Testis (tissue), 3 donors: ENCODE data around the gene DIDO1. TPM values are rescaled to one million over a fixed set of nuclear protein-coding genes. Genes with fewer than 3 reads are reported as not detected.

ENCODE experiments used
- DNase-seq: peaks from one replicate; pipeline ENCODE4 v3.0.0-alpha.2; 2019
- H3K27ac ChIP-seq, 2 donors: fragments of 200-600 bp; sonication (generic); one replicate each; pipeline ENCODE4 v1.5.1; 2019
- H3K27me3 ChIP-seq: fragments of 200-600 bp; sonication (generic); one replicate; pipeline ENCODE4 v1.5.1; 2019
- H3K36me3 ChIP-seq: fragments of 200-600 bp; sonication (generic); one replicate; pipeline ENCODE4 v1.5.1; 2017; ENCODE audit warnings: low read depth; ENCODE audit errors: missing control alignments
- H3K4me1 ChIP-seq: fragments of 200-600 bp; sonication (generic); one replicate; pipeline ENCODE4 v1.5.1; 2019
- H3K4me3 ChIP-seq, 2 donors: fragments of 200-600 bp; sonication (generic); one replicate each; pipeline ENCODE4 v1.5.1; 2017 to 2019
- H3K9me3 ChIP-seq: fragments of 200-600 bp; sonication (generic); one replicate; pipeline ENCODE4 v1.5.1; 2017
- CTCF ChIP-seq, 3 experiments: fragments of 450-650 bp in 2 of 3; fragments of 200-600 bp in 1 of 3; sonication (generic) in 1 of 3; IDR thresholded peaks; one replicate each; pipeline ENCODE4 v1.5.1; 2016 to 2019; ENCODE audit warnings: antibody characterized with exemption in 3 of 3, mild to moderate bottlenecking in 2 of 3, moderate library complexity in 1 of 3
- POLR2A ChIP-seq: fragments of 450-650 bp; IDR thresholded peaks from one replicate; pipeline ENCODE4 v1.6.1; 2017; ENCODE audit warnings: antibody characterized with exemption, mild to moderate bottlenecking, moderate library complexity
- WGBS, 2 donors: methylation state at CpG; one replicate each; pipeline ENCODE4 v1.1.5; 2018; 5-methylcytosine and 5-hydroxymethylcytosine counted together
- intact Hi-C: fragments of 100-400 bp; cut with DNase I; formaldehyde crosslinking; loops from one replicate; pipeline ENCODE4 v1.15.1; 2023; ENCODE audit warnings: low total_unique reads
- polyA plus RNA-seq: library from polyadenylated mRNA; stranded (reverse); fragments of 350-450 nt; fragmentation: Illumina TruSeq; extraction: RNeasy Lipid Tissue Mini Kit (QIAGEN cat#74804); gene quantifications from one replicate; pipeline ENCODE4 v1.2.3, GENCODE V29; 2014; ENCODE audit warnings: low read depth, low replicate concordance; ENCODE audit not compliant: insufficient read depth
- total RNA-seq, 2 donors: library from RNA; depleted of rRNA; stranded (reverse); fragments of >200 nt; gene quantifications; one replicate each; pipeline ENCODE4 v1.2.3, GENCODE V29; 2016

Gene DIDO1
- total and polyA plus RNA-seq, 3 donors from 2014 or later = 50.5 to 99.7 (median 98.6) TPM

GRCh38 chr20:62910217-62910766, 16.0 kb downstream of the DIDO1 start:
- TF ChIP-seq CTCF (IDR thresholded peaks at IDR 0.05) (no peak), POLR2A (no peak)
- WGBS, 2 donors = 91 to 95% methylated on average over 5 to 11 of the region's 11 CpGs
- Histone ChIP-seq H3K27ac (no peak overlapping the region), H3K4me3 (no peak overlapping the region), H3K4me1 (peaks cover 9% of the 10 kb centered on the region), H3K36me3 (no peaks in the 10 kb centered on the region), H3K27me3 (no peaks in the 10 kb centered on the region), H3K9me3 (no peaks in the 10 kb centered on the region)
- intact Hi-C loops = no loop called here
- no peak for DNase-seq

- Histone ChIP-seq H3K4me1 (peaks cover 3% of the 10 kb centered on the region), H3K9me3 (no peaks in the 10 kb centered on the region), H3K27me3 (no peaks in the 10 kb centered on the region), H3K4me3 (no peak overlapping the region), H3K27ac (no peak overlapping the region), H3K36me3 (no peaks in the 10 kb centered on the region)
- 91 to 93% methylated on average over 18 of the region's 18 CpGs for WGBS, 2 donors
- no peak for TF ChIP-seq POLR2A
- no peak for TF ChIP-seq CTCF (IDR thresholded peaks at IDR 0.05)
- DNase-seq = no peak
- intact Hi-C loops = no loop called here
These were observed 17.1 kb downstream of the DIDO1 start for GRCh38 chr20:62908971-62909791.

GRCh38 chr20:62907384-62908317, 18.7 kb downstream of the DIDO1 start:
- 77 to 81% methylated on average over 16 of the region's 16 CpGs for WGBS, 2 donors
- TF ChIP-seq POLR2A (no peak), CTCF (IDR thresholded peaks at IDR 0.05) (peak in 2 of 3 experiments; percentile 35 to 42)
- Histone ChIP-seq H3K27me3 (no peaks in the 10 kb centered on the region), H3K36me3 (no peaks in the 10 kb centered on the region), H3K4me1 (no peaks in the 10 kb centered on the region), H3K9me3 (no peaks in the 10 kb centered on the region), H3K4me3 (no peak overlapping the region), H3K27ac (no peak overlapping the region)
- intact Hi-C loops = no loop called here
- no peak for DNase-seq

- no peak for TF ChIP-seq POLR2A
- TF ChIP-seq CTCF (IDR thresholded peaks at IDR 0.05) = no peak
- intact Hi-C loops = no loop called here
- no peak for DNase-seq
- Histone ChIP-seq H3K4me1 (no peaks in the 10 kb centered on the region), H3K27me3 (no peaks in the 10 kb centered on the region), H3K27ac (no peak overlapping the region), H3K9me3 (no peaks in the 10 kb centered on the region), H3K36me3 (no peaks in the 10 kb centered on the region), H3K4me3 (no peak overlapping the region)
- 87 to 88% methylated on average over 31 of the region's 31 CpGs for WGBS, 2 donors
These were observed 19.5 kb downstream of the DIDO1 start for GRCh38 chr20:62906647-62907375.
